BLaER1 treated with 17β-estradiol and CSF1 and Interleukin-3, amounts not matched to agents 10 nM and 100 nM (cell line): ENCODE data around the gene SNRPD3.

Experiments
- H3K27ac ChIP-seq, 11 experiments: shearing (Covaris generic); formaldehyde crosslinking; 2 replicates each; pipeline ENCODE4 v1.8.1; 2022
- H3K27me3 ChIP-seq, 11 experiments: shearing (Covaris generic); formaldehyde crosslinking; 2 replicates each; pipeline ENCODE4 v1.8.1; 2022
- H3K36me3 ChIP-seq, 11 experiments: shearing (Covaris generic); formaldehyde crosslinking; 2 replicates each; pipeline ENCODE4 v1.8.1; 2022
- H3K4me1 ChIP-seq, 10 experiments: shearing (Covaris generic); formaldehyde crosslinking; 2 replicates each; pipeline ENCODE4 v1.8.1; 2022
- H3K4me2 ChIP-seq, 11 experiments: shearing (Covaris generic); formaldehyde crosslinking; 2 replicates each; pipeline ENCODE4 v1.8.1; 2022
- H3K4me3 ChIP-seq, 10 experiments: shearing (Covaris generic); formaldehyde crosslinking; 2 replicates each; pipeline ENCODE4 v1.8.1; 2022
- H3K9ac ChIP-seq, 11 experiments: shearing (Covaris generic); formaldehyde crosslinking; 2 replicates each; pipeline ENCODE4 v1.8.1; 2022
- H3K9me3 ChIP-seq, 11 experiments: shearing (Covaris generic); formaldehyde crosslinking; replicated peaks in 1 of 11; 2 replicates each; pipeline ENCODE4 v1.8.1; 2022
- H4K20me1 ChIP-seq, 11 experiments: shearing (Covaris generic); formaldehyde crosslinking; 2 replicates each; pipeline ENCODE4 v1.8.1; 2022
- Cebpa-rat ChIP-seq, 11 experiments: shearing (Covaris generic); IDR thresholded peaks; 2 replicates each; pipeline ENCODE4 v1.8.1; 2022

The SNRPD3 gene

GRCh38 chr22:24514241-24515026 is 41.4 kb upstream of the SNRPD3 start:
- Histone ChIP-seq H3K27ac (peak overlapping the region in 10 of 11 experiments; percentile 57 to 100 (median 98); a peak in 21 of 22 replicates), H3K27me3 (no peaks in the 10 kb centered on the region), H3K4me1 (peaks cover 96 to 100% (median 97%) of the 10 kb centered on the region in 10 experiments), H3K36me3 (peaks cover 0 to 26% (median 0%) of the 10 kb centered on the region in 11 experiments; a peak in 6 of 22 replicates), H3K4me3 (no peak overlapping the region; a peak in 1 of 20 replicates), H4K20me1 (no peaks in the 10 kb centered on the region), H3K4me2 (peak overlapping the region; percentile 78 to 96 (median 88)), H3K9ac (peak overlapping the region in 9 of 11 experiments; percentile 16 to 65 (median 47); a peak in 15 of 22 replicates), H3K9me3 (no peaks in the 10 kb centered on the region)
- no peak for TF ChIP-seq Cebpa-rat (IDR thresholded peaks at IDR 0.05)

- peak overlapping the region in 9 of 11 experiments; percentile 16 to 65 (median 47); a peak in 14 of 22 replicates for H3K9ac ChIP-seq
- peak overlapping the region in 10 of 11 experiments; percentile 57 to 100 (median 98); a peak in 21 of 22 replicates for H3K27ac ChIP-seq
- peak overlapping the region; percentile 78 to 96 (median 88) for H3K4me2 ChIP-seq
- peaks cover 0 to 26% (median 0%) of the 10 kb centered on the region in 11 experiments; a peak in 6 of 22 replicates for H3K36me3 ChIP-seq
- H3K4me3 ChIP-seq, result no peak overlapping the region
- no peaks in the 10 kb centered on the region for H3K27me3 ChIP-seq
- H4K20me1 ChIP-seq, result no peaks in the 10 kb centered on the region
- H3K9me3 ChIP-seq, result no peaks in the 10 kb centered on the region
- no peak for TF ChIP-seq Cebpa-rat (IDR thresholded peaks at IDR 0.05)
- H3K4me1 ChIP-seq, result peaks cover 96 to 100% (median 97%) of the 10 kb centered on the region in 10 experiments
Measured at GRCh38 chr22:24515027-24515338, 40.8 kb upstream of the SNRPD3 start.

GRCh38 chr22:24516301-24516737 is 39.5 kb upstream of the SNRPD3 start:
- Histone ChIP-seq H3K27me3 (no peaks in the 10 kb centered on the region), H3K9ac (peak overlapping the region in 4 of 11 experiments; percentile 5 to 53 (median 41); a peak in 7 of 22 replicates), H3K4me3 (no peak overlapping the region), H3K4me1 (peaks cover 92 to 99% (median 98%) of the 10 kb centered on the region in 10 experiments), H4K20me1 (no peaks in the 10 kb centered on the region), H3K27ac (peak overlapping the region in 10 of 11 experiments; percentile 57 to 100 (median 98); a peak in 17 of 22 replicates), H3K36me3 (peaks cover 0 to 26% (median 0%) of the 10 kb centered on the region in 11 experiments; a peak in 6 of 22 replicates), H3K4me2 (peak overlapping the region; percentile 73 to 96 (median 88)), H3K9me3 (no peaks in the 10 kb centered on the region)
- TF ChIP-seq Cebpa-rat (IDR thresholded peaks at IDR 0.05), result no peak

- H4K20me1 ChIP-seq, result no peaks in the 10 kb centered on the region
- no peaks in the 10 kb centered on the region for H3K27me3 ChIP-seq
- no peaks in the 10 kb centered on the region for H3K9me3 ChIP-seq
- H3K27ac ChIP-seq, result peak overlapping the region in 9 of 11 experiments; percentile 49 to 100 (median 98); a peak in 18 of 22 replicates
- TF ChIP-seq Cebpa-rat (IDR thresholded peaks at IDR 0.05), result no peak
- peak overlapping the region in 4 of 11 experiments; percentile 2 to 70 (median 12); a peak in 4 of 22 replicates for H3K9ac ChIP-seq
- H3K36me3 ChIP-seq, result peaks cover 0 to 26% (median 0%) of the 10 kb centered on the region in 11 experiments; a peak in 6 of 22 replicates
- peaks cover 91 to 100% (median 100%) of the 10 kb centered on the region in 10 experiments for H3K4me1 ChIP-seq
- no peak overlapping the region for H3K4me3 ChIP-seq
- H3K4me2 ChIP-seq, result peak overlapping the region; percentile 73 to 96 (median 88)
Measured at GRCh38 chr22:24517446-24517845, 38.4 kb upstream of the SNRPD3 start.

GRCh38 chr22:24518228-24518627 is 37.6 kb upstream of the SNRPD3 start:
- Histone ChIP-seq H3K4me1 (peaks cover 85 to 100% (median 98%) of the 10 kb centered on the region in 10 experiments), H3K36me3 (peaks cover 0 to 24% (median 0%) of the 10 kb centered on the region in 11 experiments; a peak in 6 of 22 replicates), H3K4me3 (no peak overlapping the region), H3K4me2 (peak overlapping the region; percentile 73 to 96 (median 88)), H4K20me1 (no peaks in the 10 kb centered on the region), H3K9ac (peak overlapping the region in 5 of 11 experiments; percentile 41 to 70 (median 63); a peak in 8 of 22 replicates), H3K27me3 (no peaks in the 10 kb centered on the region), H3K9me3 (no peaks in the 10 kb centered on the region), H3K27ac (peak overlapping the region in 8 of 11 experiments; percentile 49 to 100 (median 68); a peak in 14 of 22 replicates)
- TF ChIP-seq Cebpa-rat (IDR thresholded peaks at IDR 0.05), result no peak

GRCh38 chr22:24518771-24519485 is 36.9 kb upstream of the SNRPD3 start:
- TF ChIP-seq Cebpa-rat (IDR thresholded peaks at IDR 0.05), result 0 out of 22 replicates have a peak, but pooled peaks of 1 of the 11 experiments have one; percentile 21
- peak overlapping the region in 10 of 11 experiments; percentile 7 to 100 (median 63); a peak in 18 of 22 replicates for H3K27ac ChIP-seq
- no peaks in the 10 kb centered on the region for H3K27me3 ChIP-seq
- H3K9me3 ChIP-seq, result no peaks in the 10 kb centered on the region
- H3K4me3 ChIP-seq, result peak overlapping the region in 3 of 10 experiments; percentile 0 to 6 (median 2); a peak in 3 of 20 replicates
- H3K9ac ChIP-seq, result peak overlapping the region; percentile 14 to 70 (median 51); a peak in 17 of 22 replicates
- peaks cover 84 to 100% (median 98%) of the 10 kb centered on the region in 10 experiments for H3K4me1 ChIP-seq
- peak overlapping the region; percentile 73 to 96 (median 88) for H3K4me2 ChIP-seq
- no peaks in the 10 kb centered on the region for H4K20me1 ChIP-seq
- peaks cover 0 to 18% (median 0%) of the 10 kb centered on the region in 11 experiments; a peak in 6 of 22 replicates for H3K36me3 ChIP-seq

- TF ChIP-seq Cebpa-rat (IDR thresholded peaks at IDR 0.05), result no peak
- Histone ChIP-seq H3K4me2 (peak overlapping the region; percentile 73 to 96 (median 88)), H3K4me1 (peaks cover 82 to 100% (median 95%) of the 10 kb centered on the region in 10 experiments)
Measured at GRCh38 chr22:24519496-24519895, 36.3 kb upstream of the SNRPD3 start.

GRCh38 chr22:24521791-24522245 is 34.0 kb upstream of the SNRPD3 start:
- H3K36me3 ChIP-seq, result peaks cover 0 to 18% (median 0%) of the 10 kb centered on the region in 11 experiments; a peak in 2 of 22 replicates
- H3K4me2 ChIP-seq, result peak overlapping the region; percentile 29 to 96 (median 48)
- H3K27ac ChIP-seq, result peak overlapping the region in 6 of 11 experiments; percentile 26 to 99 (median 34); a peak in 7 of 22 replicates
- H3K27me3 ChIP-seq, result no peaks in the 10 kb centered on the region
- H3K4me3 ChIP-seq, result no peak overlapping the region
- no peaks in the 10 kb centered on the region for H3K9me3 ChIP-seq
- no peak for TF ChIP-seq Cebpa-rat (IDR thresholded peaks at IDR 0.05)
- peaks cover 61 to 90% (median 74%) of the 10 kb centered on the region in 10 experiments for H3K4me1 ChIP-seq
- H3K9ac ChIP-seq, result peak overlapping the region in 8 of 11 experiments; percentile 0 to 37 (median 19); a peak in 6 of 22 replicates
- no peaks in the 10 kb centered on the region for H4K20me1 ChIP-seq

More at GRCh38 chr22:24519496-24519895, 36.3 kb upstream of the SNRPD3 start:
- H3K27ac ChIP-seq, result peak overlapping the region in 10 of 11 experiments; percentile 7 to 100 (median 63); a peak in 18 of 22 replicates
- H4K20me1 ChIP-seq, result no peaks in the 10 kb centered on the region
- H3K9me3 ChIP-seq, result no peaks in the 10 kb centered on the region
- peaks cover 0 to 15% (median 0%) of the 10 kb centered on the region in 11 experiments; a peak in 5 of 22 replicates for H3K36me3 ChIP-seq
- H3K27me3 ChIP-seq, result no peaks in the 10 kb centered on the region
- H3K9ac ChIP-seq, result peak overlapping the region in 10 of 11 experiments; percentile 14 to 70 (median 51); a peak in 16 of 22 replicates
- H3K4me3 ChIP-seq, result peak overlapping the region in 2 of 10 experiments; percentile 2 to 6; a peak in 1 of 20 replicates
